NCI-H1436 (cell line): ENCODE measurements around the gene SYPL1.

ENCODE experiments used
- DNase-seq: peaks from one replicate; lab custom pipeline; 2025; lab: John Stamatoyannopoulos, UW

SYPL1 gene

GRCh38 chr7:106092204-106092603 lies 19.9 kb downstream of the SYPL1 start:
- DNase-seq = no peak

DNA sequence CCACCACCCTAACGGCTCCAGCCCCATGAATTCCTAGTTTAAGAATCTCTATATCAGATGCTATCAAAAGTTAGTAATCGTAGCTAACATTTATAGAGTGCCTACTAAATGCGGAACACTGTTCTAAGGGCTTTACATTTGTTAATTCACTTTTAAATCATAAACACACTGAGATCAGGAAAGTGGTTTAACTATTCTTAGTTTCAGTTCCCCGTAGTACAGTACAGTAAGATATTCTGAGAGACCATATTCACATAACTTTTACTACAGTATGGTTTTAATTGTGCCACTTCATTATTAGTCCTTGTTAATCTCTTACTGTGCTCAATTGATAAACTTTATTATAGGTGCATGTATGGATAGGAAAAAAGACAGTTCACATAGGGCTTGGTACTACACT lies 22.5 kb downstream of the SYPL1 start:
- no peak for DNase-seq

- no peak for DNase-seq
These were observed 24.1 kb downstream of the SYPL1 start for GRCh38 chr7:106088014-106088413.

DNA sequence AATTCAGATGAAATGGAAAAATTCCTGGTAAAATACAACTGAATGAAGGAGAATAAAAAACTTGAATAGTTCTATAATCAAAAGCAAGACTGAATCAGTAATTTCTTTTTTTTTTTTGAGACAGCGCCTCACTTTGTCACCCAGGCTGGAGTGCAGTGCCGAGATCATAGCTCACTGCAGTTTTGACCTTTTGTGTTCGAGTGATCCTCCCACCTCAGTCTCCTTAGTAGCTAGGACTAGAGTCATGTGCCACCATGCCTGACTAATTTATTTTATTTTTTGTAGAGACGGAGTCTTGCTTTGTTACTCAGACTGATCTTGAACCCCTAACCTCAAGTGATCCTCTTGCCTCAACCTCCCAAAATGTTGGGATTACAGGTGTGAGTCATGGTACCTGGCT lies 26.1 kb downstream of the SYPL1 start:
- no peak for DNase-seq

- no peak for DNase-seq
These were observed 27.1 kb downstream of the SYPL1 start for GRCh38 chr7:106085015-106085414.

DNA sequence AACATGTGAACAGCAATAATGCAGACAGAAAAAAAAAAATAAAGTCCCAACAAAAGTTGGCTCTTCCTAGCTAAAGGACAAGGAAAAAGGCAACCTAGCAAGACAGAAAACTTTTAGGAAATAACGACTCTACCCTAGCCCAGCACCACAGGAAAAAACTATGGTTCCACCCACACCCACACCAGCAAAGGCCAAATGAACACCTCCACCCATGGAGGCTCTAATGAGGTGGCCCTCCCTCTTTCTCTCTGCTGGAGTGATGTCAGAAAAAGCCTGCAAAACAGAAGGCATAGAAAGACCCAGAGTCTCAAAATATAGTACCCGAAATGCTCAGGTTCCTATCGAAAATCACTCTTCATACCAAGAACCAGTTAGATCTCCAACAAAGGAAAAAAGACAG lies 28.4 kb downstream of the SYPL1 start:
- no peak for DNase-seq

DNA sequence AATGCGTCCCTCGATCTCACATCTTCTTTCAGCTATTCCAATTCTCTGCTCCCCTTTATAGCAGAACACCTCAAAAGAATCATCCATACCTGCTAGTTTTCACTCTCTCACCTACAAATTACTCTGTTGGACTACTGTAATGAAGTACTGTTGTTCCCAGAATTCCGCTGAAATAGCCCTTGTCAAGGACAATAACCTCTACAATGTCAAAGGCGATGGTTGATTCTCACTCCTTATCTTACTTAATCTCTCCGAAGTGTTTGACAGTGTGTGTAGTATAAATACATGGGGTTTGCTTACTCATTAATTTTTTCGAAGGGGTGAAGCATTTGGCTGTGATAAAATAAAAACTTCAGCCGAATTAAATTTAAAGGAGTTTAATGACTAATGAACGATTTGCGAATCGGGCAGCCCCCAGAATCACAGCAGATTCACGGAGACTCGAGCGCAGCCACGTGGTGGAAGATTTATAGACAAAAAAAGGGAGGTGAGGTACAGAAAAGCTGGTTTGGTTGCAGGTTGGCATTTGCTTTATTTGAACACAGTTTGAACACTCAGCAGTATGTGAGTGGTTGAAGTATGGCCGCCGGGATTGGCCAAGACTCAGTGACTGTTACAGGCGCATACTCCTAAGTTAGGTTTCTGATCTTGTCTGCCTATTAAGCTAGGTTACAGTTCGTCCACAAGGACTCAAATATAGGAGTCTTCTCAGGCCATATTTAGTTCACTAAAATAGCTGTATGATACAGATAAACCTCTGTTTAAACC lies 29.8 kb downstream of the SYPL1 start:
- no peak for DNase-seq

- no peak for DNase-seq
These were observed 31.7 kb downstream of the SYPL1 start for GRCh38 chr7:106080300-106080987.

- no peak for DNase-seq
These were observed 35.6 kb downstream of the SYPL1 start for GRCh38 chr7:106076537-106076936.

DNA sequence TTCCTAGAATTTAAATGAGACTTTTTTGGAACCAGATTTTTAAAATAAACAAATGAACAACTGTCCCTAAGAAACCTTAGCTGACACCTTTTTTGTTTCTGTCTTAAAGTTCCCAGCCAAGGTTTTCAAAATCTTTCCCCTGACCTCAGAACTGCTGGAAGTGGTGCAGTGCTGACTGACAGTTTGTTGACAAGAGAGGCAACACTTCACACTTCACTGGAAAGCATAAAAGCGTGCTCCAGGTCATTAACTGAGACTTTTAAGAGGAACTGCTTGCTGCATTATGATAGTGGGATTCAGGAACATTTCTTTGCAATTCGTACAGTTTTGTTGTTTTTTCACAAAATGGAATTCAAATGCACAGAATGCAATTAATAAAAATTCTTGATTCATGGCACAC lies 36.2 kb downstream of the SYPL1 start:
- no peak for DNase-seq

- no peak for DNase-seq
These were observed 37.9 kb downstream of the SYPL1 start for GRCh38 chr7:106074257-106074656.

DNA sequence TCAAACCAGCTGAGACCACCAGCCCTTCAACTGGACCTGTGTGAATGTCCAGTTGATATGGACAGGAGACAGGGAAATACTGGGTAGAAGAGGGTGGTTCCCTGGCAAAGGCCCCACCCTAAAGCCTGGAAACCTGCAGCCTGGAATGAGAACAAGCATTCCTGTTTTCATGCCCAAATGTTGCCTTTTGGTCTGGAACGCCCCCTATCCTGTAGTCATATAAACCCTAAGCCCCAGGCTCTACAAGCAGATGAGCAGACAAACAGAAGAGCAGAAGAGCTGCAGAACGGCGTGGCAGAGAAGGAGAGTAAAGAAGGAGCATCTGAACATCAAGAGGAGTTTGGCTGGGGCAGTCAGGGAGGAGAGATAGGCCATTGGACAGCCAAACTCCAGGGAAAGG lies 38.4 kb downstream of the SYPL1 start:
- no peak for DNase-seq

- no peak for DNase-seq
These were observed 39.4 kb downstream of the SYPL1 start for GRCh38 chr7:106072715-106073091.

- DNase-seq = peak; percentile 38
These were observed 40.0 kb downstream of the SYPL1 start for GRCh38 chr7:106071999-106072714.

DNA sequence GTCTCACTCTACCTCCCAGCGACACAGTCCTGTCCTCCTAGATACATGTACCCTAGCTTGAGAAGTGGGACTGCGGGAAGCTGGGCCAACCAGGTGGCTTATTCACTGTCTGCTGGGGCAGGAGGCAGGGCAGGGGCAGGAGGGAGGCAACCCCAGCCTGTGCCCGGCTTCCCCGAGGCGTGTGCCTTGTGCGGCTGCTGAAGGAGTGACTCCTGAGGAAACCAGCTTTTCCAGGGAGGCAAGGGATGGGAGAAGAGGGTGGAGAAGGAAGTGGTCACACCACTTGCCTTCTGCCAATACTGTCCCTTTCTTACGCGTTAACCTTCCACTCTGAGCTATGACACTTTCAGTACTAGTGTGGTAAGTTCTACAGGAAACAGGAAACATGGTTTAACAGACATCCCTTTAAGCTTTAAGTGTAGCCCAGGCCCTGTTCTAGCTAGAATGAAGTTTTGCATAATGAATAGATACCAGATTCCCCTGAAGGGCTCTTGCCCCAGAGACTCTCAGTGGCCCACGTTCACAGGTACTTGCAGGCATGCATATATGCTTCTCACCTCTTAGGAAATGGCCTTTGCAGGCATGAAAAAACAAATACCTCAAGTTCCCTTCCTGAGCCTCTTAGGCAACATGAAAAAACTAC lies 40.6 kb downstream of the SYPL1 start:
- no peak for DNase-seq

DNA sequence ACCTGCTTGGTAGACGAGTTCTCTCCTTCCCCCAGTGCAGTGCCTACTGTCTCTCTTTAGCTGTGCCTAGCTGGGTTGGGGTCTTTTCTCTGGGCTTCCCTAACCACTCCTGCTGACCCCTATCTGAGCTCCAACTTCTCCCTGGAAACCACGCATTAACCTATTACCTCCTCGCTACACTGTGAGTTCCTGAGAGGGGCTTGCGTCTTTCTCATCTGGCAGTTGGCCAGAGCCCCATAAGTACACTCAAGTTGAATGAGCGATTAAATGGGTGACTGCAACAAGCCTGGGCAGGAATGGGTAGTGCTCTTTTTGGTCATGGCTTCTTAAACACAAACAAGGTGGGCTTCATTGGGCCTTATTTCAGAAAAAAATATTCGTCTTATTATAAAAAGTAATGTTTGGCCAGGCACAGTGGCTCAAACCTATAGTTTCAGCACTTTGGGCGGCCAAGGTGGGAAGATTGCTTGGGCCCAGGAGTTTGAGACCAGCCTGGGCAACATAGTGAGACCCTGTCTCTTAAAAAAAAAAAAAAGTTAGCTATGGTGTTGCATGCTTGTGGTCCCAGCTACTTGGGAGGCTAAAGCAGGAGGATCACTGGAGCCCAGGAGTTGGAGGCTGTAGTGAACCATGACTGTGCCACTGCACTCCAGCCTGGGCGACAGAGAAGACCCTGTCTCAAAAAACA lies 41.4 kb downstream of the SYPL1 start:
- peak; percentile 88 for DNase-seq

DNA sequence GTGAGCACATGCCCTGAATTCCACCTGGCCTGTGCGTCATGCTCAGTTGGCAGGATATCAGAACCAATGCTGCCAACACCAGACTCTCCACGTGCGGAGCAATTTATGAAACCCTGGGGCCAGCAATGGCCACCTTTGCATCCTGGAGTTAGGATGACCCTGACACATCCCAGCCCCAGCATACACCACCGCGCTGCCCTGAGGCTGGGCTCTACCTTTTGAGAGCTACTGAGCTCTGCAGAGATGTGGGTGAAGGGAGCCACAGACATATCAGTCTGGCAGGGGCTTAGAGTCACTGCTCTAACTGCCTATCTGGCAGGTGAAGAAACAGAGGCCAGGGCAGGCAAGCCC lies 41.9 kb downstream of the SYPL1 start:
- DNase-seq = no peak

DNA sequence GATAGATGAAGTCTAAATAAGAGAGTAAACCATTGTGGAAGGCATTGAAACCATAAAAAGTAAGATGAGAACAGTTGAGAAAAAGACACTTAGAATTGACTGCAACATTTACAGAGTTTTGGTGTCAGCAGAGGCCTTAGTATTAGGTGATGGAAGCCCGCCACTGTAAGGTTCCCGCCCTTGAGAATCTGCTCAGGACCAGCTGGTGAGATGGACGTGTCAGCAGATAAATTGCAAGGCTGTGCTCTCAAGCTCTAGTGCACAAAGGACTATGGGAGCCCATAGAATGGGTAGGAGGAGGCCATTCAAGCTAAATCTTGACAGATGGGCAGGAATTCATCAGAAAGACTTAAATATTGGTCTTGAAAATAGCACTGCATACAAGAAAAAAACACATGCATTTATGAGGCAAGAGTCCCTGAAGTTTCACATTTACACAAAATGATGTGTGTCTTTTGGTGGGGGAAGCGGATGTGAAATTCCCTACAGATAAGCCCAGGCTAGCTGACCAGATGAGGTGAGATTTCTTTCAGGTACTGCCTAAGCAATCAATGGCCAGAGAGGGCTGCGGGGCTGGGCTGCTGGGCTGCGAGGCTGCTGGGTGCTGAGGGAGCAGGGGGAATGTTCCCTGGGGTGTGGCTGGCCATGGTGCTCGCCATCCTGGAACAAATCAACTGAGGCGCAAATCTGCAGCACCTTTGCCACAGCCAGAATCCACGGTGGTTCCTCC lies 42.5 kb downstream of the SYPL1 start:
- DNase-seq = no peak

DNA sequence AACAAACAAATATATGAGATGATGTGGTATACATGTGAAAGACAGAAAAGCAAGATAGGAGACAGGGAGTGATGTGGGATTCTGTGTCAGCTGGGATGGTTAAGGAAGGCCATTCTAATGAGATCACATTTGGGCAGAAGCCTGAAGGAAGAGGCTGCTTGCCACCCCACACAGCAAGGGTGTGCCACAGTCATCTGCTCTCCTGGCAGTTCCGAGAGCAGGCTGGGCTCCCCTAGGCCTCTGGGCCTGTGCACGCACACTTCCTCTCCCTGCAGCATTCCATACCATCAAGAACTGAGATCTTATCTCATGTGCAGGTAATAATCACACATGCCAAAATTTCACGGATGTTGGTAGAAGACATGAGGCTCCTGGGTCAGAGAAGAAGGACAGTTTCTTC lies 43.1 kb downstream of the SYPL1 start:
- no peak for DNase-seq

DNA sequence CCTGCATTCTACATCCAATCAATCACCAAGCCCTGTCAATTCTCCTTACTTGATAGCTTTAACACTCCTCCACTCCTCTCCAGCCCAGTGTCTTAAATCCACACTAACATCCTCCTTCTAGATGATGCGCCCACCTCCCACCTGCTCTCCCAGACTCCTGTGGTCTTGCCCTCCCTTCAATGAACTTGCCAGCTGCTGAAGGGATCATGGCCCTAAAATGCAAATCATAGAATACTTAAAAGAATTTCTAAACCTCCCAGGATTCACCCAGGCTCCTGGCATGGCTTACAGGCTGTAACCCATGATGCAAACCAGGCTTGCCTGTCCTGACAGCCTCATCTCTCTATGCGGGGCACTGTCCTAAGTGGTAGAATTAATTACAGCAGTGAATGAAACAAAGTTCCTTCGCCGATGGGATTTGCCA lies 43.6 kb downstream of the SYPL1 start:
- DNase-seq = no peak

GRCh38 chr7:106067678-106068077 lies 44.4 kb downstream of the SYPL1 start:
- DNase-seq = no peak
